ENCODE measurements around the gene DUSP1. TPM values are rescaled to one million over a fixed set of nuclear protein-coding genes. Genes with fewer than 3 reads are reported as not detected.

Gene DUSP1
- total RNA-seq, 1 experiment from 2014 or later = 522 TPM

GRCh38 chr5:172735141-172735831, 35.7 kb downstream of the DUSP1 start:
- no peak for TF ChIP-seq EZH2 (IDR thresholded peaks at IDR 0.05; ENCODE audit: low read length, unreplicated experiment)
- Histone ChIP-seq H3K27me3 (ENCODE audit: low read length) (no peaks in the 10 kb centered on the region), H3K4me3 (ENCODE audit: low read length) (no peak overlapping the region), H3F3A (ENCODE audit: low read length, unreplicated experiment) (no peaks in the 10 kb centered on the region), H3K9ac (ENCODE audit: low read length) (no peak overlapping the region), H2AFZ (ENCODE audit: low read length) (no peak overlapping the region), H3K27ac (ENCODE audit: low read length) (no peak overlapping the region), H3K9me3 (ENCODE audit: low read length) (no peaks in the 10 kb centered on the region), H4K20me1 (ENCODE audit: low read length) (no peaks in the 10 kb centered on the region), H3K9me2 (replicated peaks; ENCODE audit: low read length) (no peaks in the 10 kb centered on the region), H3K79me2 (ENCODE audit: low read length) (no peaks in the 10 kb centered on the region), H3K36me3 (ENCODE audit: low read depth, low read length) (no peaks in the 10 kb centered on the region), H3K4me2 (ENCODE audit: low read length) (no peak overlapping the region), H3K4me1 (ENCODE audit: insufficient read depth, low read length) (peaks cover 9% of the 10 kb centered on the region)
- CTCF ChIA-PET = no interaction called here
- DNase-seq (no peak), ATAC-seq (no peak)
- POLR2A ChIA-PET (ENCODE audit: unreplicated experiment) = no interaction called here
- intact Hi-C loops (cut with micrococcal nuclease) = no loop called here
- BruUV-seq (replicated peaks) = no TSS peak

DNA sequence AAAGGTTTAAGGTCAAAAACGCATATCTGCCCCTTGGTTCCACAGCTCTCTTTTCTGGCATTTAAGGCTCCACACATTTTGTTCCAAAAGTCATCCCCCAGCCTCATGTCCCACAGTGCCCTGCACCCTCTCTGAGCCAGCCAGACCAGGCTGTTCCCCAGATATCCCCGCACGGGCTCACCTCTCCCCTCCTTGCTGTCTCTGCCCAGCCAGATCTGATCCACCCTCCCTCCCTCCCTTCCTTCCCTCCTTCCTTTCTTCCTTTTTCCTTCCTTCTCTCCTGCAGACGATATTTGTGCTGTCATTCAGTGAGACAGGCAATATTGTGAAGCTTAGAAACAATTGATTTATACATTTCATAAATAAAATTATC, 37.0 kb downstream of the DUSP1 start:
- Histone ChIP-seq H3K4me3 (ENCODE audit: low read length) (no peak overlapping the region), H3K36me3 (ENCODE audit: low read depth, low read length) (no peaks in the 10 kb centered on the region), H3K4me2 (ENCODE audit: low read length) (no peak overlapping the region), H3K27ac (ENCODE audit: low read length) (no peak overlapping the region), H3K9me2 (replicated peaks; ENCODE audit: low read length) (no peaks in the 10 kb centered on the region), H3K9ac (ENCODE audit: low read length) (no peak overlapping the region), H4K20me1 (ENCODE audit: low read length) (no peaks in the 10 kb centered on the region), H3K9me3 (ENCODE audit: low read length) (no peaks in the 10 kb centered on the region), H3F3A (ENCODE audit: low read length, unreplicated experiment) (no peaks in the 10 kb centered on the region), H3K79me2 (ENCODE audit: low read length) (no peaks in the 10 kb centered on the region), H3K4me1 (ENCODE audit: insufficient read depth, low read length) (peaks cover 9% of the 10 kb centered on the region), H3K27me3 (ENCODE audit: low read length) (no peaks in the 10 kb centered on the region), H2AFZ (ENCODE audit: low read length) (no peak overlapping the region)
- TF ChIP-seq EZH2phosphoT487 (IDR thresholded peaks at IDR 0.05; ENCODE audit: borderline replicate concordance, low read length) (no peak), EZH2 (IDR thresholded peaks at IDR 0.05; ENCODE audit: low read length, unreplicated experiment) (no peak)
- TF ChIP-seq, protein P1, sequence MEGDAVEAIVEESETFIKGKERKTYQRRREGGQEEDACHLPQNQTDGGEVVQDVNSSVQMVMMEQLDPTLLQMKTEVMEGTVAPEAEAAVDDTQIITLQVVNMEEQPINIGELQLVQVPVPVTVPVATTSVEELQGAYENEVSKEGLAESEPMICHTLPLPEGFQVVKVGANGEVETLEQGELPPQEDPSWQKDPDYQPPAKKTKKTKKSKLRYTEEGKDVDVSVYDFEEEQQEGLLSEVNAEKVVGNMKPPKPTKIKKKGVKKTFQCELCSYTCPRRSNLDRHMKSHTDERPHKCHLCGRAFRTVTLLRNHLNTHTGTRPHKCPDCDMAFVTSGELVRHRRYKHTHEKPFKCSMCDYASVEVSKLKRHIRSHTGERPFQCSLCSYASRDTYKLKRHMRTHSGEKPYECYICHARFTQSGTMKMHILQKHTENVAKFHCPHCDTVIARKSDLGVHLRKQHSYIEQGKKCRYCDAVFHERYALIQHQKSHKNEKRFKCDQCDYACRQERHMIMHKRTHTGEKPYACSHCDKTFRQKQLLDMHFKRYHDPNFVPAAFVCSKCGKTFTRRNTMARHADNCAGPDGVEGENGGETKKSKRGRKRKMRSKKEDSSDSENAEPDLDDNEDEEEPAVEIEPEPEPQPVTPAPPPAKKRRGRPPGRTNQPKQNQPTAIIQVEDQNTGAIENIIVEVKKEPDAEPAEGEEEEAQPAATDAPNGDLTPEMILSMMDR (conservative IDR thresholded peaks at IDR 0.05; ENCODE audit: low read depth, low read length) = no peak
- no peak for ATAC-seq
- no TSS peak for BruUV-seq (replicated peaks)
- no peak for DNase-seq
- ChIA-PET CTCF (no interaction called here), POLR2A (ENCODE audit: unreplicated experiment) (no interaction called here)
- intact Hi-C loops (cut with micrococcal nuclease) = no loop called here

- peaks cover 9% of the 10 kb centered on the region for H3K4me1 ChIP-seq (ENCODE audit: insufficient read depth, low read length)
- H3K4me3 ChIP-seq (ENCODE audit: low read length) = no peak overlapping the region
- BruUV-seq (replicated peaks) = no TSS peak
Observed at GRCh38 chr5:172733131-172733973, 37.6 kb downstream of the DUSP1 start.

More at GRCh38 chr5:172733131-172733973, 37.6 kb downstream of the DUSP1 start:
- no peak overlapping the region for H3K4me2 ChIP-seq (ENCODE audit: low read length)
- H3K9me3 ChIP-seq (ENCODE audit: low read length) = no peaks in the 10 kb centered on the region
- ChIA-PET POLR2A (ENCODE audit: unreplicated experiment) (no interaction called here), CTCF (interaction anchor here (0.7 to 0.9 kb wide), 2 partner anchors 9 to 18 kb away, joined by 3 read pairs; no protein-coding TSS in a partner anchor)
- no peaks in the 10 kb centered on the region for H3K27me3 ChIP-seq (ENCODE audit: low read length)
- no peaks in the 10 kb centered on the region for H3K79me2 ChIP-seq (ENCODE audit: low read length)
- no peak overlapping the region for H2AFZ ChIP-seq (ENCODE audit: low read length)
- no peaks in the 10 kb centered on the region for H3K9me2 ChIP-seq (replicated peaks; ENCODE audit: low read length)
- no peaks in the 10 kb centered on the region for H3K36me3 ChIP-seq (ENCODE audit: low read depth, low read length)
- TF ChIP-seq EZH2 (IDR thresholded peaks at IDR 0.05; ENCODE audit: low read length, unreplicated experiment) = no peak
- TF ChIP-seq, protein P1 (conservative IDR thresholded peaks at IDR 0.05; ENCODE audit: low read depth, low read length) = no peak
- no peak for DNase-seq
- no peaks in the 10 kb centered on the region for H3F3A ChIP-seq (ENCODE audit: low read length, unreplicated experiment)
- H4K20me1 ChIP-seq (ENCODE audit: low read length) = no peaks in the 10 kb centered on the region
- ATAC-seq = no peak
- H3K27ac ChIP-seq (ENCODE audit: low read length) = no peak overlapping the region
- H3K9ac ChIP-seq (ENCODE audit: low read length) = no peak overlapping the region
- intact Hi-C loops (cut with micrococcal nuclease) = no loop called here

Measured in PC-3 (cell line).